VCaP (cell line): ENCODE measurements around the gene SLC24A3.

Source experiments
- H3K27ac ChIP-seq: fragments of 450-650 bp; 2 replicates; pipeline ENCODE4 v1.5.1; 2017
- TF ChIP-seq, protein P1 (sequence below): fragments of 450-650 bp; conservative IDR thresholded peaks from 2 replicates; pipeline ENCODE4 v1.5.1; 2017; ENCODE audit warnings: mild to moderate bottlenecking, moderate library complexity

The SLC24A3 gene

DNA sequence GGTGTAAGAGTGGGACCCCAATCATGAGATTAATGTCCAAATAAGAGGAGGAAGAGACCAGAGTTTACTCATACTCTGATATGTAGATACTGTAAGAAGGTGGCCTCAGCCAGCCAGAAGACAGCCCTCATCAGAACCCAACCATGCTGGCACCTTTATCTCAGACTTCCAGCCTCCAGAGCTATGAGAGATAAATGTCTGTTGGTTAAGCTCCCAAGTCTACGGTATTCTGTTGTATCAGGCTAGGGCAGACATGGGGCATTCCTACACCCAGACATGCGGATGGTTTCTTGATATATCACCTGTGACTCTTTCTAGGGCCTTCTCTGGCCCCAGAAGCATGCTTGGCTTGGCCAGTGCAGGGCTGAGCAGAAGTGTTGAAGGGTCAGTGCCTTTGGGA lies 298.2 kb downstream of the SLC24A3 start:
- TF ChIP-seq, protein P1, sequence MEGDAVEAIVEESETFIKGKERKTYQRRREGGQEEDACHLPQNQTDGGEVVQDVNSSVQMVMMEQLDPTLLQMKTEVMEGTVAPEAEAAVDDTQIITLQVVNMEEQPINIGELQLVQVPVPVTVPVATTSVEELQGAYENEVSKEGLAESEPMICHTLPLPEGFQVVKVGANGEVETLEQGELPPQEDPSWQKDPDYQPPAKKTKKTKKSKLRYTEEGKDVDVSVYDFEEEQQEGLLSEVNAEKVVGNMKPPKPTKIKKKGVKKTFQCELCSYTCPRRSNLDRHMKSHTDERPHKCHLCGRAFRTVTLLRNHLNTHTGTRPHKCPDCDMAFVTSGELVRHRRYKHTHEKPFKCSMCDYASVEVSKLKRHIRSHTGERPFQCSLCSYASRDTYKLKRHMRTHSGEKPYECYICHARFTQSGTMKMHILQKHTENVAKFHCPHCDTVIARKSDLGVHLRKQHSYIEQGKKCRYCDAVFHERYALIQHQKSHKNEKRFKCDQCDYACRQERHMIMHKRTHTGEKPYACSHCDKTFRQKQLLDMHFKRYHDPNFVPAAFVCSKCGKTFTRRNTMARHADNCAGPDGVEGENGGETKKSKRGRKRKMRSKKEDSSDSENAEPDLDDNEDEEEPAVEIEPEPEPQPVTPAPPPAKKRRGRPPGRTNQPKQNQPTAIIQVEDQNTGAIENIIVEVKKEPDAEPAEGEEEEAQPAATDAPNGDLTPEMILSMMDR, result no peak
- no peak overlapping the region for H3K27ac ChIP-seq

DNA sequence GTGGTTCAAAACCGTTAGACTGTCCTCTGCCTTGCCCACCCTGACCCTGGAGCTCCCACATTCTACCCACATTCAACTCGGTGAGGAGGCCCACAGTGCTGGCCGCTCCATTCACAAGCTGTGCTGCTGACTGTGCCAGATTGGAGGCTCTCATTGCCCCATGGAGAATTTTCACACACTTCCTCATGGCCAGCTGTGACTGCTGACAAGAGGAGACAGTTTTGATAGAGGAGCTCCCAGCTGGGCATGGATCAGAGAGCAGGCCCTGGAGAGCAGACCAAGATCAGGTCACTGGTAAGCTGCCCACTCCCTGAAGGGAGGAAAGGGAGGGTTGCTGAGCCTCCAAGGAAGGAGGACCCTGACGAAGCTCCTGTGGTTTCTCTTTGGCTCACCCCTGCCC lies 299.5 kb downstream of the SLC24A3 start:
- no peak overlapping the region for H3K27ac ChIP-seq
- TF ChIP-seq, protein P1, result no peak

DNA sequence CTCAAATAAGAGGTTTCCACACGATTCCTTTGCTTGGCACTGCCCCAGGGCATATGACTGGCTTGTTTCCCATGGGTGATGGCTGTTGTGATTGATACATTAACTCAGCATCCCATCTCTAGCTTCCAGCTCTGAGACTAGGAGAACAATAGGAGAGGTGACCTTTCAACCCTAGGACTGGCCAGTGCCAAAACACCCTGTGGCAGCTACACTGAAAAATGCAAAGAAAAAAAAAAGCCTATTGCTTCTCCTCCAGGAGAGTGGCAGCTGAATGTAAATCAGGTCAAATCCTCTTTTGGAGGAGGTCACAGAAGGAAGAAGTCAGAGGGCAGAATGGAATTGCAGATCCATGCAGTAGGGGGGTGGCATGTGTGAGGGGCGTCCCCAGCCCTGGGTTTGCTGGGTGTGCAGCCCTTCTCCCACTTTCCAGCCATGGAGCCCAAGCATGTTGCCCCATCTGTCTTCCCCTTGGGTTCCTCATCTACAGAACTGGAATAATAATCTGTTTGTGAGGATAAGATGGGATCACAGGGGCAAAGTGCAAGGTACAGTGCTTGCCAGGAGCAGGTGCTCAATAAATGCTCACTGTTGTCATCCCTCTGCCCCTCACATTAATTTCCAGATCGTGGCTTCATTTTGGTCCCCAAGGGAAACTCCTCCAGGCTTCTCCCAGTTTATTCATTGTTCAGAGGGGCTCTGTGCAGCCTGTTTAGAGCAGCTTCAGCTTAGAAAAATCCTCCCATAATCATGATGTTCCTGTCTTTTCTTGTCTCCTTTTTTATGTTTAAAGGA lies 300.6 kb downstream of the SLC24A3 start:
- TF ChIP-seq, protein P1, result no peak
- no peak overlapping the region for H3K27ac ChIP-seq

DNA sequence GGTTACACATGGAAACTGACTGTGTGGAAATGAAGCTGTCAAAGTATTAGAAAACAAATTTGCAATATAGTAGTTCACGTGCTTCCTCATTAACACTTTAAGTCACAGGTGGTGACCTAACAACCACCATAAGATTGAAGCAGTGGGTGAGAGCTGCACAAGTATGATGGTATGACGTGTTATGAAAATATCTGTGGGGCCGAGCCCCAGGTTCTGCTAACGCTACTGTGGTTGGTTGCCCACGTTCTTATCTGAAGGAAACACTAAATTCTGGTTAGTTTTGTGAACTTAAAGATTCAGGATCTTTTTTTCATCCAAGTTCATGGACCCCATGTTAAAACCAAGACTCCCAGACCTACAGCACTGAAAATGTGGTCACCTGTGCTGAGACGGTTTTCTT lies 302.6 kb downstream of the SLC24A3 start:
- H3K27ac ChIP-seq, result no peak overlapping the region
- TF ChIP-seq, protein P1, result no peak

DNA sequence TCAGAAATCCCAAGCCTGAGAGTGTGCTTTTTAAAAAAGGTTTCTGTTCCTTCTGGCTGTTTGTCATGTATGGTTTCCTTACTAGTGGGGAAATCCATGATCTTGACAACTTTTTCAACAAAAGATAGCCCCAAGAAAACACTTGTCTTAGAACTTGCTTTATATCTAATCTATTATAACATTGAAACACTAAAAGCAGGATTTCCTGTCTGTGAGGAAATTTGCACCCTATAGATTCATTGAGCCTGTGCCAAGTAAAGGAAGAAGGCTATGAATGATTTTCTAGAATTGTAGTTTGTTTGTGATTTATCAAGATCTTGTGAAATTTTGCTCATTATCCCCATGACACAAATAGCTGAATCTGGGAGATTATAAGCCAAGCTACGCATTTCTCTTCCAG lies 307.0 kb downstream of the SLC24A3 start:
- TF ChIP-seq, protein P1, result no peak

DNA sequence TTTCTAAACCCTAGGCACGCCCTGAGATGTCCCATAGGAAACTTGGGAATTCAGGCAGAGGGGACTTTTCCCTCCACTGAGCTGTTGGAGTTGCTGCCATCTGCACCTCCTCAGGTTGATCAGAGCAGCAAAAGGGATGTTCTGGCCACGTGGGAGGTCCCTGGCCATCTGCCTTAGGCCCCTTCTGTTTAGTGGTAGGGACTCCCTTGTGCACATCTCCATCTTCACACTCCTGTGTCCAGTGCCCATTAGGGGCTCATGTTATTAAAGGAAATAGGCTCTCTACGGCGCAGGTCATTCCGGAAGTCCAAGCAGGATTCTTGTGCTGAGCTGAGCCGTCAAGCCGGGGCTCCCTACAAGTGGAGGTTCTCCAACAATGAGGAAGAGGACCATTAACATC lies 307.8 kb downstream of the SLC24A3 start:
- TF ChIP-seq, protein P1, result no peak

More for the DNA sequence above, 307.0 kb downstream of the SLC24A3 start:
- H3K27ac ChIP-seq, result no peak overlapping the region

DNA sequence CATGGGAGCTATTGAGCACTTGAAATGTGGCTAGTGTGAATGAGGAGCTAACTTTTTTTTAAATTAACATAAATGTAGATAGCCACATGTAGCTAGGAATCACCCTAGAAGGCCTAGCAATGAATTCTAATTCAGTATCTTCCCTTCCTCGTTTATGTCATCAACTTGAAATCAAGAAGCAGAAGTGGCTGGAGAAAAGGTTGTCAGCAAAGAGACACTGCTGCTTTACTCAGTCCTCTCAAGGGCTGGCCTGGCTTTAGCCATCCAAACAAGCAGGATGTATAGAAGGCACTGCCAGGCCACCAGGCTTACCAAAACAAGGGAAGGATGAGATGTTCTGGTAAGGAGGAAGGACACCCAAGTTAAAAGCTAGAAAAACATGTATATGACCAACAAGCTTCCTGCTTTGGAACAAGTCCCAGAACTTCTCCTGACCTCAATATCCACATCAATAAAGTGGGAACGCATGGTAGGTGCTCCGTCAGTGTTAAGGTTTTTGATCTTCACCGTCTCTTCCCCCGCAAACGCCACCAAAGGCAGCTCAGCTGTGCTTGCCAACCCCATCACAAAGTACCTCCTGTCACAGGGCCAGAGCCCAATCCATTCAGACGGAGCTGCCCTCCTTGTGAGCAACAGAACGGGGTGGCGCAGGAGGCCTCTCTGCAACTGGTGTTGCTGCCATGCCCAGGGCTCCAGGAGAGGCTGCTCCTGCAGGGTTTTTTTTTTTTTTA lies 309.8 kb downstream of the SLC24A3 start:
- TF ChIP-seq, protein P1, result no peak
- H3K27ac ChIP-seq, result peak overlapping the region; percentile 74; the same call in 1 of the 2 replicates

More for the DNA sequence above, 307.8 kb downstream of the SLC24A3 start:
- no peak overlapping the region for H3K27ac ChIP-seq
